ENCODE results near the gene PDE4D. TPM values are rescaled to one million over a fixed set of nuclear protein-coding genes. Genes with fewer than 3 reads are reported as not detected.
A peak's percentile ranks its signal among the peaks of the same experiment; 100 is the strongest.
"Not testable (repeated sequence)": the region's sequence is repeated elsewhere in the genome, so short reads cannot be mapped to it uniquely, and the experiment has no call there.

PDE4D gene
- total RNA-seq, 1 donor from 2014 or later = 7.3 TPM

DNA sequence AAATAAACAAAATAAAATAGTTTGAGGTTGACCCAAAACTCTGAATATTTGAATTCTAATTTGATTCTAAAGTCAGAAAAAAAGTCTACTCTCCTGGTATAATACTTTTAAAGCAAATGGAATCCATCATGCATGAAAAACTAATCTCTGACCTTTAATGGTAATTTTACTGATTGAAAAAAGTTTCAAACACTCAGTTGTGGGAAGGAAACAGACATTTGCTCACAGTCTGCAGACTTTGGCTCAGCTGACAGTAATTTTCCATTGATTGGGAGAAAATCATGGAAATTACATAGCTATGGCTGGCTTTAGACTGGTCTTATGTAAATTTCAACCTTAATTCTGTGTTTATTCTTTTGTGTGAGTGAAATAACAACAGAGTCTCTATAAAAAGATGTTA is 574.3 kb downstream of the PDE4D start:
- ATAC-seq = no peak

DNA sequence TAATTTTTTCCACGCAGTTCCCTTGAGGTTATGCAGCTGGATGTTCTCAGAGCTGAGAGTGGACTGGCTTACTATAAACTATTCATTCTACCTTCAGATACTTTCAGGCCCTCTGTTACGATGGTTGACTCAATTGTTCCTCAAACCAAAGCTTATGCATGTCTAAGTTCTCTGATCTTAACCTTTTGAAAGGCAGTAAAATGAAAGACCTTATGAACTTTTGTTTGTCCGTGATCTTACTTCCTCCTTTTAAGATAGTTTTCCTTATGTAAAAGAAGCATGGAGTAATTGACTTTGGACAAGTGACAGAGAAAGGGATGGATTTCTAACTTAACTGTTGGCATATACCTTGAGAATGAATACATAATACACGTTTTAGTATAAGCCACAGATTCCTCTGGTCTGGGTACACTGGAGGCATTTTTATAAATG is 575.7 kb downstream of the PDE4D start:
- ATAC-seq = no peak

DNA sequence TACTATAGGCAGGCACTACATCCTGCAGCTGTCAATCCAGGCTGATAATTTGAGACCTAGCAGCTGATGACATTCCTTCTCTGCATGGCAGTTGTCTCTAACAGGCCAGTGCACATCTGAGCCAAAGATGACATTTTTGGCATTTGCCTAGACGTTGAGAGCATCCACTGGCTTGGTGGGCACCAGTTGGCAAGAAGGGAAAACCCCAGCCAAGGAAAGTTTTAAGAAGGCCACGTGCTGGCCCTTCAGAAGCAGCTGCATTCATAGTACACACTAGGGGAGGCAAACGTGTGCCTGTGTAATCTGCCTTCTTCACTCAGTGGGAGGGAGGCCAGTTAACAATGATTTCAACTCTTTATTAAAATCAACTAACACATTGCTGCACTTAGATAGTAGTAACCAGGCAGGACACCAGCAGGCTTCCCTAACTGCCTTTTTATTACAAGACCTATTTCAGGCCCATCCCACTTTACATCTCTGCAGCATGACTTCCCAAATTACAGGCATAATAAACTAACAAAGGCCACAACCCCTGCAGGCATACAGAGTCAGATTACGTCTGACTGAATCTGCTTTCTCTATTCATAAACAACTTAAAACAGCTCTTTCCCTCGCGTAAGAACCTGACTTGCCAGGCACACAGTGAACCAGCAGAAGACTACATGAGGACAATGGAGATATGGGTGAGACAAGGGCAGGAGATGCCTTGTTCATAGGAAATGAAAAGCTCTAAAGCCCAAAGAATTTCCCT is 576.3 kb downstream of the PDE4D start:
- ATAC-seq = peak; percentile 35

DNA sequence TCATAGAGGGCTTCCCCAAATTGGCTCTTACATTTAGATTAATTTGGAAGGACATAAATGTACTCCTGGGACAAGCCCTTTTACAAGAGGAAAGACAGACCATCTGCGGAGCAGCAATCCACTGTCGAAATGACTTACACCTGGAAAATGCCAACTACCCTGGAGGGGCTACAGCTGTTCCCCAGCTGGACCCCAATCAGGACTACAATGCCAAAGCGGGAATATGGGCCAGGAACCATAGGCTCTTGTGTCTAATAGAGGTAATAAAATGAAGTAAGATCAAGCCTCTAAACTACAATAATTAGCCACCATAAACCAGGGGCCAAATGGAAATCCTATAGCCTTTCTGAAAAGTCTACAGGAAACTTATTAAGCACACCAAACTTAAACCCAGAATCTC is 581.3 kb downstream of the PDE4D start:
- ATAC-seq = no peak

DNA sequence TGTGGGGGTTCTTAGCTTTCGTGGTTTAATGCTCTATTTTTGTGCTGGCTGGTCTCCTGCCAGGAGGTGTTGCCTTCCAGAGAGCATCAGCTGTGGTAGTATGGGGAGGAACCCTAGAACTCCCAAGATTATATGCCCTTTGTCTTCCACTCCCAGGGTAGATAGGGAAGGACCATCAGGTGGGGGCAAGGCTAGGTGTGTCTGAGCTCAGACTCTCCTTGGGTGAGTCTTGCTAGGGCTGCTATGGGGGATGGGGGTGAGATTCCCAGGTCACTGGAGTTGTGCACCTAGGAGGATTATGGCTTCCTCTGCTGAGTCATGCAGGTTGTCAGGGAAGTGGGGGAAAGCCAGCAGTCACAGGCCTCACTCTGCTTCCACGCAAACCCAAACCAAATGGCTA is 584.8 kb downstream of the PDE4D start:
- not testable (repeated sequence) for ATAC-seq

DNA sequence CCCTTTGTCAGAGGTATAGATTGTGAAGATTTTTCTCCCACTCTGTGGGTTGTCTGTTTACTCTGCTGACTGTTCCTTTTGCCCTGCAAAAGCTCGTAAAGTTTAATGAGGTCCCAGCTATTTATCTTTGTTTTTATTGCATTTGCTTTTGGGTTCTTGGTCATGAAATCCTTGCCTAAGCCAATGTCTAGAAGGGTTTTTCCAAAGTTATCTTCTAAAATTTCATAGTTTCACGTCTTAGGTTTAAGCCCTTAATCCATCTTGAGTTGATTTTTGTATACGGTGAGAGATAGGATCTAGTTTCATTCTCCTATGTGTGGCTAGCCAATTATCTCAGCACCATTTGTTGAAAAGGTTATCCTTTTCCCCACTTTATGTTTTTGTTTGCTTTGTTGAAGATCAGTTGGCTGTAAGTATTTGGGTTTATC is 590.2 kb downstream of the PDE4D start:
- ATAC-seq = not testable (repeated sequence)

DNA sequence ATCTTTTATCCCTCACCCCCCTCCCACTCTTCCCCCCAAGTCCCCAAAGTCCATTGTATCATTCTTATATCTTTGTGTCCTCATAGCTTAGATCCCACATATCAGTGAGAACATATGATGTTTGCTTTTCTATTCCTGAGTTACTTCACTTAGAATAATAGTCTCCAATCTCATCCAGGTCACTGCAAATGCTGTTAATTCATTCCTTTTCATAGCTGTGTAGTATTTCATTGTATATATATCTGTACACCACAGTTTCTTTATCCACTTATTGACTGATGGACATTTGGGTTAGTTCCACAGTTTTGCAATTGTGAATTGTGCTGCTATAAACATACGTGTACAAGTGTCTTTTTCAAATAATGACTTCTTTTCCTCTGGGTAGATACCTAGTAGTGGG is 591.0 kb downstream of the PDE4D start:
- ATAC-seq = not testable (repeated sequence)

DNA sequence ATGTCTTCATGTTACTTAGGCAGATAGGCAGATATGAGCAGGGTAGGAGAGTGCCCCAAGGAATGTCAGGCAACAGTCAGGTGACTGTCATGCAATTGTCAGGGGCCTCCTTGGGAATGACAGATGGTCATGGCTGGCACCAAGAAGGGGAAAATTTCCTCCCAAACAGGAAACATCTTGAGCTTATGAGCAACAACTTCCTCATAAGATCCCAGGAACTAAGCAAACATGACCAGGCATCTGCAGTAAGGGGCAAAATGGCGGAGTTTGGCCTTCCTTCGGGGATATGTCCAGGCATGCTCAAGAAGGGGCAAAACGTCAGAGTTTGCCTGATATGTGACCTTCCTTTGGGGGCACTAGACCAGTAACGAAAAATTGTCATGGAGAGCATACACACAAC is 591.8 kb downstream of the PDE4D start:
- no peak for ATAC-seq

DNA sequence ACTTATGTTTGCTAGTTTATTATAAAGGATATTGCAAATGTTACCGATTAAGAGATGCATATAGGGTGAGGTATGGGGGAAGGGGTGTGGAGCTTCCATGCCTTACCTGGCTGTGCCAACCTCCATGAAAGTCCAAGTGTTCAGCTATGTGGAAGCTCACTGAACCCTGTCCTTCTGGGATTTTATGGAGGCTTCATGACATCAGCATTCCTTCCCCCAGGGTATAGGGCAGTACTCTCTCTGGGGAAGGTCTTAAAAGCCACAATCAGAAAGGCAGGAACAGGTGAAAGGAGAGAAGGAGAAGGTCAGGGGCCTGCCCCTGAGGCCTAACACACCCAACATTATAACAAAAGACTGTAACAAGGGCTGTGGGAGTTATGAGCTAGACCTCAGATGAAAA is 592.6 kb downstream of the PDE4D start:
- no peak for ATAC-seq

DNA sequence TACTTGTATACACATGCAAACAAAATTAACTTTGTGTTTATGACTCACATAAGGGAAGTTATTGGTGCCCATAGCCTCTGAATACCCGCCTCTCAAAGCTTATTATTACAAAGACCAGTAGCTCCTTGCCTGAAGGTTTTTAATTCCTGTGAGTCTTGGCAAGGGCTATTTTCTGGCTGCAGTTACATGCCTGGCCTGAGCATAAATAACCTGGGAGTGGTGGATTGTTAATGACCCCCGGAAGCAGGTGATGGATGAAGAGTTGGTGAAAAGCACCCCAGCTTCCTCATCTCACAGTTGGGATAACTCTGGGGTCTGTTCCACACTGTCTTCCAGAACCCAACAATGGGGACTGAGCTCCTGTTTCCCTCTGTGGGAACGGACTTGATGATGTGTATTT is 594.5 kb downstream of the PDE4D start:
- ATAC-seq = no peak

DNA sequence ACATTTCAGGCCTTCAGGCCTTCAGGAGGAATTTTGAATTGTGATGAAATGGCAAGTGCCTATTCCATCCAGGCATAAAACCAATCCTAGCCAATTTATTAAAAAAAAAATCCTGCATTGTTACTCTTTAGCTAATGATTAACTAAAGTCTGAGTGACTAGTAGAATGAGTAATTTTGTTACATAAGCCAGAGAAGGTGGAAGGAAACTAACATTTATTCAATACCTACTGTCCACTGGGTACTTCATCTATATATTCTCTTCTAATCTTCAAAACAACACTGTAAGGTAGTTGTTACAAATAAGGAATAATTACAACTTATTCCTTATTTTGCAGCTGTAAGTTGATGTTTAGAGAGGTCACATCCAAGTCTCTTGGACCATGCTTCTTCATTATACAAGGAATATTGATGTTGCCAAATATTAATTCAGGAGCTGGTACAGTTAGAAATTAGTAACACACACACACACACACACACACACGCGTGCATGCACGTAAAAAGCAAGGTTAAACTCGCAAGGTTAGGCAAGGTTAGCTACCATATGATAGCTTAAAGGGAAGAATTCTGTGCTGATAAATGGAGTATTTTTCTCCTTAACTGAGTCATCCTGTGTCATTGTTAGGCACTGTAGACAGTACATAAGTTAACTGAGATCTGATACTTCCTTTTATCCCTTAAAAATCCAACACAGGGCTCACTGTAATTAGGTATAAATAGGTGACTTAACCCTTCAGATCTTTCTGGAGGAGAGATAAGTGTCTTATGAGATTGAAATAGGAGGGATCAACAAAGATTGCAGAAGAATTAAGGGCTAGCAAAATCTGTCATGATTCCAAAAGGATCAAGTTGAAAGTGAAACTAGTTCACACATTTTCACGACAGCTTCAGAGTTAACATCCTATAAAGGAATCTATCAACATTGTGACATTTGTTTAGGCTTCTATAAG is 596.9 kb downstream of the PDE4D start:
- peak; percentile 67 for ATAC-seq

DNA sequence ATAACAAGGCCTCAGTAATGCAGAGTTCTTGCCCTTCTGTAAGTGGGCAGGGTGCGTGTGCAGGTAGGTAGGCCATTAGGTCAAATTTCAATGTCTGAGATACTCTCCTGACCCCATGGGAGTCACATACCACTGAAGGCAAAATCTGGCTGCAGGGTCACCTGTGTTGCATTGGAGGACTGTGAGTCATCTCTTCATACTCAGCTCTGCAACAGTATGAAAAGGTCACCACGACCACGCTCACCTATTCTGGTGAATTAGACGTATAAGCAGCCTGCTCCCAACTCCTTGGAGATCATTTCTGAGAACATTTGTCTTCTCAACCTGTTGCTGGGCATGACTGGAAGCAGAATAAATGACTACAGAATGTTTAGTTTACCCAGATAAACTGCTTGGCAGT is 599.8 kb downstream of the PDE4D start:
- ATAC-seq = no peak

DNA sequence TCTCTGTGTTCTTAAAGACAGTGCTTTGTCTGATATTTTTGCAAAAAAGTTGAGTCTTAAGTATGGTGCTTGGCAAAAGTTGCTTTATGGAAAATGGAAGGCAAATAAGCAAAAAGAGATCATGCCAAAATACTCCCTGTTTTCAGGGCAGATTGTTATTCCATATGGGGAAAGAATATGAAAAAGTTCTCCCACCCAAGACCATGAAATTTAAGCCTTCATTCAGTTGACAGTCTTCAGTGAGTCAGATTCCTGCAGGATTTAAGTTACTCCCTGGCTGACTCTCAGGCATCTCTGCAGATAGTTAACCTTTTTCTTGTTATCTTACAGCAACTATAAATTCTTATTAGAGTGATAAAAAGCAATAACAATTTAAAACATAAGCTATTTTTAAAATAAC is 601.6 kb downstream of the PDE4D start:
- no peak for ATAC-seq

DNA sequence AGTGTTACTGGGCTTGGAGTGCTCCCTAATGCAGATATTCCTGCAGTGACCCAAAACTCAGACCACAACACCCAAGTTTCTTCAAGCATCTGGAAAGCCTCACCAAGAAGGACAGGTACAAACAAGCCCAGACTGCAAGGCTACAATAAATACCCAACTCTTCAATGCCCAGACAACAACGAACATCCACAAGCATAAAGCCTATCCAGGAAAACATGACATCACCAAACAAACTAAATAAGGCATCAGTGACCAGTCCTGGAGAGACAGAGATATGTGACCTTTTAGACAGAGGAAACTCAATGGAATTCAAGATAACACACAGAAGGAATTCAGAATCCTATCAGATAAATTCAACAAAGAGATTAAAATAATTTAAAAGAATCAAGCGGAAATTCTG is 605.6 kb downstream of the PDE4D start:
- ATAC-seq = no peak

DNA sequence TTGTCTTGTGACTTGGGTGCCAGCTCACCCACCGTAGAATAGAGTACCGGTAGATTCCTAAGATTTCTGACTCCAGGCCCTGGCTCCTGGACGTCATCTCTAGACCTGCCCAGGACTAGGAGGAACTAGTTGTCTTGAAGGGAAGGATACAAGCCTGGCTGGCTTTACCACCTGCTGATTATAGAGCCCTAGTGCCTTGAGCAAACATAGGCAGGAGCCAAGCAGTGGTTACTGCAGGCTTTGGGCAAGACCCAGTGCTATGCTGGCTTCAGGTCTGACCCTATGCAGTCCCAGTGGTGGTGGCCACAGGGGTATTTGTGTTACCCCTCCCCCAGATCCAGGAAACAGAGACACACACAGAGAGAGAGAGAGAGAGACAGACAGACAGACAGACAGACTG is 606.2 kb downstream of the PDE4D start:
- ATAC-seq = no peak

DNA sequence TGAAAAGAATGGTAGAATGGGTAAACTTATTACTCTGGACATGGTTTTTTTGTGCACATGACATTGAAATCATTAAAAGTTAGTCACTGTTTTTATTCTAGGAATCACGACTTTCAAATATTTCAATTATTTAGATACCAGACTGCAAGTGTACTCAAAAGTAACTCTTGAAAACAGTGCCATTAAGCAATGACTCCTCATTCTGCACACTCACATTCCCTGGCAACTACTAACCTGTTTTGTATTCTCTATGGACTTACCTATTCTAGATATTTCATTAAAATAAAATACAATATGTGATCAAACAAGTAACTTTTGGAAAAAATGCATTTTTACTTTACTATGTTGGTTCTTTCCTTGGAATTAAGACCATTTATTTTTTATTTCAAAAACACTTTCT is 607.0 kb downstream of the PDE4D start:
- no peak for ATAC-seq

DNA sequence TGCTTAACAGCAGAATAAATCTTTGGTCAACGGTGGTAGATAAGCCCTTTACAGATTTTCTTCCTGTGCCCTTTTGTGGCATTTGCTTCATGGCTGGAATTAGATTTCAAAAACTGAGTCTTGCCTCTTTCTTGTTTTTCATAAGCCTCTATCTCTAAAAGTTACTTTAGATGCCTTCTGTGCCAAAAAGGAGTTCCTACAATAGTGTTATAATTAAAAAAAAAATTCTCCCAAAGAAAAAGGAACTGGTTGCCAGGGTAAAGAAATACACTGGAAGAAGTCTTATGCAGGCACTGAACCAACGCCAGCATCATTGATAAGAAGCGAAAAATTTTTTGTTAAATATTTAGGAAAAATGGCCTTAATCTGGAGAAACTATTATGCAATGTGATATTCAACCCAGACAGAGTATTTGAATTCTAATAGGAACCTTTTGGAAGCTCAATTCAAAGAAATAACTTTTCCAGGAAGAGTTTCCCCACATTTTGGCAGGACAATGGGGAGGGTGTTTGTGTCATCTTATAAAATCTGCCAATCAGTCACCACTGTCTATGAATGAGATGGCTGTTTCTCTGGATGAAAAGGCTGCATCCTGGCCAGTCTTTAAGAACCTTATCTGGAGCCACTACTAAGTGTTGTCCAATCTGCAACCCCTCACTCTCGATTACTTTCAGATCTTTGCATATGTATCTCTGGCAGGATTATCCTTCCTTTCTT is 608.1 kb downstream of the PDE4D start:
- ATAC-seq = no peak

DNA sequence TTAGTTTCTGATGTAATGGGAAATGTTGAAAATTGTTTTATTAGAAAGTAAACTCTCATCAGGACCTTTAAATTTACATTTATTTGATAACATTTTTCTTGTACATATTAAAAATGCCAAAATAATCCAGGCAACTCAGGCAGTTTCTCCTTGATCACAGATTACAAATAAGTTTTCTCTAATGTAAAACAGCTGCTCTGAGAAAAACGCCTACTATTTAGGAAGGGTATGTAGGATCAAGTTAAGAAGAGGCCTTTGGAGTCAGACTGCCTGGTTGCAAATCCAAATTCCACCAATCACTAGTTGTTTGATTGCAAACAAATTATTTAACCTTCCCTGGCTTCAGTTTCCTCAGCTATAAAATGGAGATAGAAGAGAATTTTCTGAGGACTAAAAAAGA is 610.8 kb downstream of the PDE4D start:
- no peak for ATAC-seq

DNA sequence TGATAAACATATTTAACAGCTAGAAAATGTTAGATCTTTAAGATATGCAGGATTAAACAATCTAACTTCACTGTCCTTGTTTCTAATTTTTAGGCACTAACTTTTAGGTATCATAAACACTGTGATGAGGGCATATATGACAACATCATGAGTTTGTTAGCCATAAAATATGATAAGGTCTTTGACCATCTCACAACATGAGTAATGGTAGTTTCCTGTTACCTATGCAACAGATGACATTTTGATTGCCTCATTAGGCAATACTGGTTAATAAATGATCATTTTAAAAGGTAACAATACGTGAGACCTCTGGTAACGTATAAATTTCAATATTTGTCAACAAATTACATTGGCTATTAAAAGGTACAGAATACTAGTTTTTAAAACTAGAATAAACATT is 613.5 kb downstream of the PDE4D start:
- ATAC-seq = no peak

DNA sequence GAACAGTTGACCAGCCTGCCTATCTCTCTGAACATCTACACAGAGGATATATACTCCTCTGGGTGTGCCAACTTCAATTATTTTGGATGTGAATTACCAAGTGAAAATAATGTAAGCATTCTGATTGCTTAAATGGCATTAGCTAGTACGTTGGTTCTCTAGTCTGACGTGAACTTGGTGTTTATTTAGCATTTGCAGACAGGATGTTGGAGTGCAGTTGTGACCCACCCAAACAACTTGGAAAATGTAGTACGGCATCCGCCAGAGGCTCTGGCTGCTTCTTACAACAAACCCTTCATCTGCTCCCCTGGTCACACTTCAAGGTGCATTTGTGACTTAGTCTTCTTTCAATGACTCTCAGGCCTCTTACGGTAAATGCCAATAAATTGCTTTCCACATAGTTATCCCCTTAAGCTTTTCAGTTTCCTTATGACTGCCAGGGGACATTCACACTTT is 616.6 kb downstream of the PDE4D start:
- no peak for ATAC-seq

DNA sequence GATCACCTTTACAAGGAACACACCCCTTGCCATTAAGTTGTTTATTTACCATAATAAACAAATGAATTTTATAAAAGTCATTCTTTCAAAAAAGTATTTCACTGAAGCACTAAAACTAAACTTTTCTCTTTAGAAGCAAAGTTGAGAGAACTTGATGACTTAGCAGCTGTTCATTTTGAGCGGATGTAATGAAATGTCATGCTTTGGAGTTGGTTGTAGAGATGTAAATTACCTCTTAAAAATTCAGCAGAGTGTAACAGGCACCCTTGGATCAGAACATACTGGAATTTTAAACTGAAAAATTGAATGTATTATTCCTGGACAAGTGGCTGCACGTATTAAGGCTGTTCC is 617.2 kb downstream of the PDE4D start:
- ATAC-seq = no peak

DNA sequence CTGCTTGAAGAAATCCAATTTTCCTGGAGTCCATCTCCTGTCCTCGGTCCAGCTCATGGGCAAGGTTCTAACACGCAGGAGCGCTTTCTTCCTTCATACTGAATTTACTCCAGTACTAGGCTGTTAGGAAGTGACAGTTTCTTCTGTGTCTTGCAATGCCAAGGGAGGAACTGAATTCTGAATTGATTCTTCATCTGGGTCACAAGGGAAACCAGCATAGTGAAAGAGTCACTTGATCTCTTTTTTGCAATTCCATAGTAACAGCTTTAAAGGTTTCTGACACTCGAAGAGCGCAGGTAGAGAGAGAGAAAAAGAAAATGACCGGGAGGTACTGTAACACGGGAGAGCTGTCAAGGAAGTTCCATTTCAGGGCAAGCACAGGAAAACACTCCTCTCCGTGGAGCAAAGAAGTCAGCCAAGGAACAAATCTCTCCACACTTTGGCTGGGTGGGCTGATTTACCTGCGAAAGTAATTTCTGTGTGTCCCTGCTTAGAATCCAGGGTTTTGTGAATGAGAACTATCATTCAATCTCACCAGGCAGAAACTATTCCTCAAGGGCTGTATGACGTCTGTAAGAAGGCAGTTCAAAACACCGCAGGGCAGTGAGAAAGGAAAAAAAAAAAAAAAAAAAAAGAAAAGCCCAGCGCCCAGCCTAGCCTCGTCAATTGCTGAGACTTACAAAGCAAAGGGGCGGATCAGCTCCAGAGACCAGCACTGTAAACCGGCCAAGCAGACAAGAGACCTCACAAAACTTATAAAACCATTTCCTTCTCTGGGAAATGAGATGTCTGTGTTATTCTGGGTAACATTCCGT is 617.8 kb downstream of the PDE4D start:
- peak; percentile 46 for ATAC-seq
